ENCODE data around the gene PLOD2.

Gene PLOD2

DNA sequence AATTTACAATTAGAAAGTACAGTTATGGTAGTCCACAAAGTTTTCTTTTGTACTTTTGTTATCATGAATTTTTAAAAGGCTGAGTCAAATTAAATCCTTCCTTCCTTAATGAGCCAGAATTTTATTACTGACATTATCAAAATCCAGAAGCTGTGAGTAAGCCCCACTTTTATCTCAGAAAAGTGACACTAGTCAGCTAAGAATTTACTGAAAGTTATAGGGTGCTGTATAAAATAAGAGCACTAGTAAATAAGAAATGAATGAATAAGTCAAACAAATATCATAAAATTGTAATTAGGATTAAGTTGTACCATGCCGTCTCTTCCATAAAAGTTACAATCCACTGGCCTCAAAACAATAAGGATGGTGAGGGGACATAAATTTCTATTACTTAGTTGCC, 15.3 kb downstream of the PLOD2 start:
- no peaks in the 10 kb centered on the region for H4K20me1 ChIP-seq
- no peak overlapping the region for H3K4me2 ChIP-seq
- H3K4me3 ChIP-seq: no peak overlapping the region
- no peak overlapping the region for H3K9ac ChIP-seq
- TF ChIP-seq Cebpa-rat (IDR thresholded peaks at IDR 0.05): no peak
- H3K4me1 ChIP-seq: no peaks in the 10 kb centered on the region
- no peak overlapping the region for H3K27ac ChIP-seq
- H3K27me3 ChIP-seq: no peaks in the 10 kb centered on the region
- H3K9me3 ChIP-seq: no peaks in the 10 kb centered on the region
- no peaks in the 10 kb centered on the region for H3K36me3 ChIP-seq

DNA sequence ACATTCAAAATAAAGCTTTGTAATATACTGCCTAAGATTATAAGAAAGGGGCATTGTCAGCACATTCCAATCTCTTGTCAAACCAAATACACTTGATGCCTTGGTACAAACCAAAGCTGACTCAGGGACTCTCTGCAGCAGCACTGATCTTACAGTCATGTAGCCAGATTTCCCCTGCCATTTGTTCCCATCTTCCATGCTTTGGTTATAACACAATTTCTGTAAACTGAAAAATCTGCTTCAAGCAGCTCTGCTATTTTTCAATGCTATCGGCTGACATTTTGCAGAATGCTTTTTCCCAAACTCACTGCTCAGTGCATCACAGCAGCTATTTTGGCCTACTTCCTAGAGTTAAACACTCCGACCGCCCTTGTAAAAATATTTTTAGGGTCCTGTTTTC, 18.2 kb downstream of the PLOD2 start:
- Histone ChIP-seq H3K36me3 (no peaks in the 10 kb centered on the region), H3K27me3 (no peaks in the 10 kb centered on the region), H3K4me2 (no peak overlapping the region), H3K27ac (no peak overlapping the region), H3K4me3 (no peak overlapping the region), H3K9me3 (no peaks in the 10 kb centered on the region), H4K20me1 (no peaks in the 10 kb centered on the region), H3K4me1 (no peaks in the 10 kb centered on the region), H3K9ac (no peak overlapping the region)
- TF ChIP-seq Cebpa-rat (IDR thresholded peaks at IDR 0.05): no peak

DNA sequence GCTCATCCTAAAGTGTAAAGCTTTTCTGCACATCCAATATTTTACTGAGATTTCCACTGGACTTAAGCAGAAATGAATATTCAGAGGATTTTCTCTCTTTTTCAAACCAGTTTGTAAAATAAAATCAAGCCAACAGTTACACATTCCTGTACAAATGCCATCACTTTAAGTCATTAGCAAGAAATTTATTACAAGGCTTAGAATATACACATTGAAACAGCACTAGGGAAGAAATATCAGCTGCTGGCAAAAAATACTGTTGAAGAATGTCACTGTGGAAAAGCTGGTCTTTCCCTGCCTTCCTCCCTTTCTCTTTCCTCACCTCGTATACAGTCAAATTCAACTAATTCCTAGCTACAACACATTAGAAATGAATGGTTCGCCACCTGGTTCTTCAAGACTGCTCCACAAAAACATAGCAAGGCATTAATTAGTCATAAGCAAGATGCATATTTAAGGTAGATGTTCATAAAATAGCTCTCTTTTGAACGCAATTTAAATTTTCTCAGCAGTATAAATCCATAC, 21.3 kb downstream of the PLOD2 start:
- H3K4me1 ChIP-seq: no peaks in the 10 kb centered on the region
- no peaks in the 10 kb centered on the region for H3K27me3 ChIP-seq
- no peaks in the 10 kb centered on the region for H3K9me3 ChIP-seq
- H3K27ac ChIP-seq: no peak overlapping the region
- no peak overlapping the region for H3K4me2 ChIP-seq
- no peaks in the 10 kb centered on the region for H3K36me3 ChIP-seq
- no peaks in the 10 kb centered on the region for H4K20me1 ChIP-seq
- H3K9ac ChIP-seq: no peak overlapping the region
- H3K4me3 ChIP-seq: no peak overlapping the region
- no peak for TF ChIP-seq Cebpa-rat (IDR thresholded peaks at IDR 0.05)

DNA sequence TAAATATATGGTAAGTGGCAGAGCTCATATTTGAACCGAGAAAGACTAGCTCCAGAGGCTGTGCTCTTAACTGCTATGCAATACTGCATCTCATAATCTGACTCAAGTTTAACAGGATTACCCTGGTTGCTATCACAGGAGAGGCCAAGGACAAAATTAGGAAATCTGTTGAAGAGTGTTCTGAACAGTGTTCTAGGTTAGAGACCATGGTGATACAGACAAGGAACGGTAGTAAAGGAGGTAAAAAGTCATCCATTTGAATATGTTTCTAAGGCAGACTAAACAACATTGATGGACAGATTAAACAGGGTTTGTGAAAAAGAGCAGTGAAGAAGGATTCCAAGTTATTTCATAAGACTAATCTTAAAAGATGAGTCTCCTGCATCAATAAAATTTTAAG, 22.1 kb downstream of the PLOD2 start:
- Histone ChIP-seq H3K27me3 (no peaks in the 10 kb centered on the region), H3K4me3 (no peak overlapping the region), H3K36me3 (no peaks in the 10 kb centered on the region), H3K27ac (no peak overlapping the region), H3K4me2 (no peak overlapping the region), H3K9me3 (no peaks in the 10 kb centered on the region), H3K9ac (no peak overlapping the region), H4K20me1 (no peaks in the 10 kb centered on the region), H3K4me1 (no peaks in the 10 kb centered on the region)
- TF ChIP-seq Cebpa-rat (IDR thresholded peaks at IDR 0.05): no peak

DNA sequence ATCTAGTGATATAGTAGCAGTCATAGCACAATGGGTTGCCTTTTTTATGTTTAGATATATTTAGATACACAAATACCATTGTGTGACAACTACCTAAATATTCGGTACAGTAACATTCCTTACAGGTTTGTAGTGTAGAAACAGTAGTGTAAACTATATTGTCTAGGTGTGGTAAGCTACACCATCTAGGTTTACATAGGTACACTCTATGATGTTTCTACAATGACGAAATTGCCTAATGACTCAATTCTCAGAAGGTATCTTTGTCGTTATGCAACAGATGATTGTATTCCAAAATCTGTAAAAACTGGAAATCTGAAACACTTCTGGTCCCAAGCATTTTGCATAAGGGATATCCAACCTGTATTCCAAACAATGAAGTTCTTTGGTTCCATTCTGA, 24.3 kb downstream of the PLOD2 start:
- Histone ChIP-seq H3K36me3 (no peaks in the 10 kb centered on the region), H3K27me3 (no peaks in the 10 kb centered on the region), H3K9ac (no peak overlapping the region), H3K9me3 (no peaks in the 10 kb centered on the region), H3K4me3 (no peak overlapping the region), H3K4me2 (no peak overlapping the region), H3K27ac (no peak overlapping the region), H3K4me1 (no peaks in the 10 kb centered on the region), H4K20me1 (no peaks in the 10 kb centered on the region)
- TF ChIP-seq Cebpa-rat (IDR thresholded peaks at IDR 0.05): no peak

DNA sequence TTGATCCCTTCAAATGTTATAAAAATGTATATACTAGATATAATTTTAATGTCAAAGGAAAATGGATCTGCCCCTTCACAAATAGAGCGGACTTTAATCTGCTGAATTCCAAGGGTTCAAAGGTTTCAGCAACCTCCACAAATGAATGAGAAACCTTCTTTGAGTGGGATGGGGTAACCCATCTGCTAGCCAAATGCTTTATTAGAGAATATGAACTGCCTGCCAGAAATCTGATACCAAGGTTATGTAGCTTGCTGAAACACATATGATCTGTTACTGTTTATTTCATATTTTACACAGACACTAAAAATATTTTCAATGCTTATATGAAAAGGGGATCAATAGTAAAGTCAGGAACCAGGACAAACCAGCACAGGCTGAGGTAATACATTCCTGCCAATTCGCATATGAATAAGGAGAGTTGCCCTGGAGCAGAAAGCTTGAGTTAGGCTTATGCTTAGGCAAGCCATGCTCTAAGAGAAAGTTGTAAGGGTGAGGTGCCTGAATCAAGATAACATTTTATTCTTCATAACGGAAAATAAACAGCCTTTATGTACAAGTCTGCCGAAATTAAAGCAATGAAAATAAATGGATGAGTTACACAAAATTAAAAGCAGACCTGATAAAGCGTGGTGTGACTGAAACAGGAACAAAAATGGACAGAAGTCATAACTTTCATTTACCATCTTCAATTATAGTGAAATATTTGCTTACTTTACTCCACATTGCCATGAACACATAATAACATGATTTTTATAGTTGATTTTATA, 26.5 kb downstream of the PLOD2 start:
- Histone ChIP-seq H3K4me1 (no peaks in the 10 kb centered on the region), H3K36me3 (no peaks in the 10 kb centered on the region), H3K9ac (no peak overlapping the region), H3K27me3 (no peaks in the 10 kb centered on the region), H3K9me3 (no peaks in the 10 kb centered on the region), H3K4me3 (no peak overlapping the region), H4K20me1 (no peaks in the 10 kb centered on the region), H3K27ac (no peak overlapping the region), H3K4me2 (no peak overlapping the region)
- TF ChIP-seq Cebpa-rat (IDR thresholded peaks at IDR 0.05): no peak

DNA sequence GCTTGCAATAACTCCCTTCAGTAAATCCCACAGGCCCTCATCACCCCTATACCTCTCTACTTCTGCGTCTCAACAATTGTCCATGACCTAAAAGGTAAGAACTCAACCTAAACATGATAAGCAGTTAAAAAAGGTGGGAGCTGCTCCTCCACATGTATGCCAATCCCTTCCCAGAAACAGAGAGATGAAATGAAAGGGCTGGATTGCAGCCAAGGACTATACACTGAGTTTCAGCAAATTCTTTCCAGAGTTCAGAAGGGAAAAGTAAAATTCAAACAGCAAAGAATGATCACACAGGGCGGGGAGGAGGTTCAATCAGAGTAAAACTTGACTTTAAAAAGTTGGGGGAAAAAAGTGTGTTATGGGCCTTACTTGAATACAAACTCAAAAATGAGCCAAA, 27.5 kb downstream of the PLOD2 start:
- H3K4me1 ChIP-seq: no peaks in the 10 kb centered on the region
- H4K20me1 ChIP-seq: no peaks in the 10 kb centered on the region
- no peak overlapping the region for H3K4me2 ChIP-seq
- no peak overlapping the region for H3K27ac ChIP-seq
- H3K27me3 ChIP-seq: no peaks in the 10 kb centered on the region
- TF ChIP-seq Cebpa-rat (IDR thresholded peaks at IDR 0.05): no peak
- no peaks in the 10 kb centered on the region for H3K36me3 ChIP-seq
- H3K9me3 ChIP-seq: no peaks in the 10 kb centered on the region
- no peak overlapping the region for H3K9ac ChIP-seq
- H3K4me3 ChIP-seq: no peak overlapping the region

DNA sequence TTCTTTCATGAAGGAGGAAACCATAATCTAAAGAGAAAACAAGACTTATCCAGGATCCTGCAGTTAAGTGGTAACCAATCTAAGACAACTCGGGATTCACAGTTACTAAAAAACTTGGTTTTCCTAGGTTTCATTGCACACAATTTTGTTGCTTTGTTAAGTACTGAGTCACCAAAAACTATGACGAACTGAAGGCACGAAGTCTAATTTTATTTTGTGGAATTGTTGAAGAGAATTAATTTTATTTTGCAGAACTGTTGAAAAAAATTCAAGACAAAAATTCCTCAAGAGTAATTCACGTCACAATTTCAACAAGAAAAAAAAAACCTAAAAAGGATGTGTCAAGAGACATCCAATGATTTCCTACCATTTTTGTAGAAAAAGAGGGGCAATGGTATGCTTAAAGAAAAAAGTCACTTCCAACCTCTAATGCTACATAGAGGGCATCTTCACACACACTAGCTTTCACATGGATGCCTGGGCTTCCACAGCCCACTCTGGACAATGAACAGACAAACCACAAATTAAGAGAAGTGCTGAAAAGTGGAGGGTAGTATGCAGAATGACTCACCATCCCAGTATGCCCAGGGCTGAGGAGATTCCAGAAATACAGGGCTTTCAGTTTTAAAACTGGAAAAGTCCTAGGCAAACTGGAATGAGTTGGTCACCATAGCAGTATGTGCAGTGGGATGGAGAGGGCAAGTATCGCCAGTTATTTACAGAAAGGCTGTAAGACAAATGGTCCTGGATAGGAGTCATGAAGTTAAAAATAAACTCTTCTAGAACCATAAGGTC, 29.2 kb downstream of the PLOD2 start:
- Histone ChIP-seq H3K36me3 (no peaks in the 10 kb centered on the region), H3K27ac (no peak overlapping the region), H3K9me3 (no peaks in the 10 kb centered on the region), H4K20me1 (no peaks in the 10 kb centered on the region), H3K4me3 (no peak overlapping the region), H3K9ac (no peak overlapping the region), H3K4me2 (no peak overlapping the region), H3K4me1 (no peaks in the 10 kb centered on the region), H3K27me3 (no peaks in the 10 kb centered on the region)
- no peak for TF ChIP-seq Cebpa-rat (IDR thresholded peaks at IDR 0.05)

DNA sequence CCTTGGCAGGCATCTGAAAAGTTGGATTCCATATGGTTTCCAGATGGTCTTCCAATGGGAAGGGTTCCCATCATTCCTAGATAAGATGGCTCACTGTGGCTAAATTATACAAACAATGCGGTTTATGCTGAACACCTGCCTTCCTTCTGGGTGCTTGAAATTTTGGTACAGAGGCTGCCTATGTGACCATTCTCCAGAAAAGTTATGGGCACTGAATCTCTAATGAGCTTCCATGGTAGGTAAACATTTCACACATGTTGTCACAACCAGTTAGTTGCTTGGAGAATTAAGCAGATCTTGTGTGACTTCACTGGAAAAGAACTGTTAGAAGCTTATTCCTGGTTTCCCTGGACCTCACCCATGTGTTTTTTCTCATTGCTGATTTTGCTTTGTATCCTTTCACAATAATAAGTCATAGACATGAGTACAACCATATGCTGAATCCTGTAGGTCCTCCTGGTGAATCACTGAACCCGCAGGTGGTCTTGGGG, 30.1 kb downstream of the PLOD2 start:
- H4K20me1 ChIP-seq: no peaks in the 10 kb centered on the region
- no peaks in the 10 kb centered on the region for H3K27me3 ChIP-seq
- no peak overlapping the region for H3K4me2 ChIP-seq
- H3K36me3 ChIP-seq: no peaks in the 10 kb centered on the region
- no peak for TF ChIP-seq Cebpa-rat (IDR thresholded peaks at IDR 0.05)
- H3K9ac ChIP-seq: no peak overlapping the region
- H3K27ac ChIP-seq: no peak overlapping the region
- H3K4me3 ChIP-seq: no peak overlapping the region
- no peaks in the 10 kb centered on the region for H3K9me3 ChIP-seq
- no peaks in the 10 kb centered on the region for H3K4me1 ChIP-seq

DNA sequence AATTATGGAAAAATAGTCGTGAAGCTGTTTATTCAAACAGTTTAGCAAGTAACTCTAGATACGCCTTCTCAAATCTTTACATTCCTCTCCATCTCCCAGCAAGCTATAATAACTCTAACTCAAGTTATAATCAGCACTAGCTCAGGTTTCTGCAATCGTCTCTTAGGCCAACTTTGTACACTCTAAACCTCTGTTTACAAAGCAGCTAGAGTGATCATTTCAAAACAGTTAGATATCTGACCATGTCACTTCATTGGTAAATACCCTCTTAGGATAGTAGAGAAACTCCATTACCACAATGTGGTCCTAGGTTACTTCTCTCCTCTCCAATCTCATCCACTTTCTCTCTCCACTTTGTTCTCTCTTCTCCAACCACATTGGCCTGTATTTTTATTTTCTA, 31.2 kb downstream of the PLOD2 start:
- Histone ChIP-seq H3K4me3 (no peak overlapping the region), H3K27ac (no peak overlapping the region), H3K36me3 (no peaks in the 10 kb centered on the region), H3K4me2 (no peak overlapping the region), H4K20me1 (no peaks in the 10 kb centered on the region), H3K4me1 (no peaks in the 10 kb centered on the region), H3K27me3 (no peaks in the 10 kb centered on the region), H3K9ac (no peak overlapping the region), H3K9me3 (no peaks in the 10 kb centered on the region)
- TF ChIP-seq Cebpa-rat (IDR thresholded peaks at IDR 0.05): no peak
